Spinal cord (tissue), 10 donors: ENCODE measurements around the gene KBTBD7. TPM values are rescaled to one million over a fixed set of nuclear protein-coding genes. Genes with fewer than 3 reads are reported as not detected.
A peak's percentile ranks its signal among the peaks of the same experiment; 100 is the strongest.

Experiments used
- DNase-seq, 6 donors: peaks; one replicate each; pipeline versions ENCODE4 v3.0.0 to v3.0.0-alpha.2; 2013 to 2015; ENCODE audit warnings: low spot score in 6 of 6, low read depth in 4 of 6
- H3K27ac ChIP-seq: one replicate; pipeline ENCODE4 v1.5.1; 2013; ENCODE audit warnings: low read depth, low read length, control low read depth
- H3K27me3 ChIP-seq: one replicate; pipeline ENCODE4 v1.6.1; 2013; ENCODE audit warnings: low read length; ENCODE audit not compliant: control insufficient read depth, insufficient read depth
- H3K36me3 ChIP-seq: one replicate; pipeline ENCODE4 v1.6.1; 2013; ENCODE audit warnings: low read length; ENCODE audit not compliant: control insufficient read depth, insufficient read depth
- H3K4me1 ChIP-seq: one replicate; pipeline ENCODE4 v1.6.1; 2013; ENCODE audit warnings: low read length; ENCODE audit not compliant: control insufficient read depth, insufficient read depth
- H3K4me3 ChIP-seq: one replicate; pipeline ENCODE4 v1.5.1; 2013; ENCODE audit warnings: low read depth, low read length, control low read depth
- H3K9me3 ChIP-seq: one replicate; pipeline ENCODE4 v1.6.1; 2013; ENCODE audit warnings: low read length; ENCODE audit not compliant: control insufficient read depth, insufficient read depth
- WGBS: methylation state at CpG from one replicate; pipeline ENCODE4 v1.1.5; 2013; ENCODE audit warnings: missing lambda C conversion rate; ENCODE audit not compliant: insufficient coverage; 5-methylcytosine and 5-hydroxymethylcytosine counted together
- polyA plus RNA-seq, 2 donors: library from polyadenylated mRNA; unstranded; fragments of 120-200 nt; gene quantifications; one replicate each; pipeline ENCODE4 v1.2.1, GENCODE V29; 2013; ENCODE audit not compliant: insufficient read length in 2 of 2
- total RNA-seq, 2 donors: library from RNA; depleted of rRNA in 1 of 2; stranded (reverse); fragments of 120-200 nt in 1 of 2; fragments of >200 nt in 1 of 2; gene quantifications; one replicate each; pipeline versions ENCODE4 v1.2.3 to v1.2.4, GENCODE V29; 2013 to 2014
- donor health status: healthy.

Gene KBTBD7
- total and polyA plus RNA-seq, 4 donors = 16.0 to 24.2 (median 19.8) TPM

DNA sequence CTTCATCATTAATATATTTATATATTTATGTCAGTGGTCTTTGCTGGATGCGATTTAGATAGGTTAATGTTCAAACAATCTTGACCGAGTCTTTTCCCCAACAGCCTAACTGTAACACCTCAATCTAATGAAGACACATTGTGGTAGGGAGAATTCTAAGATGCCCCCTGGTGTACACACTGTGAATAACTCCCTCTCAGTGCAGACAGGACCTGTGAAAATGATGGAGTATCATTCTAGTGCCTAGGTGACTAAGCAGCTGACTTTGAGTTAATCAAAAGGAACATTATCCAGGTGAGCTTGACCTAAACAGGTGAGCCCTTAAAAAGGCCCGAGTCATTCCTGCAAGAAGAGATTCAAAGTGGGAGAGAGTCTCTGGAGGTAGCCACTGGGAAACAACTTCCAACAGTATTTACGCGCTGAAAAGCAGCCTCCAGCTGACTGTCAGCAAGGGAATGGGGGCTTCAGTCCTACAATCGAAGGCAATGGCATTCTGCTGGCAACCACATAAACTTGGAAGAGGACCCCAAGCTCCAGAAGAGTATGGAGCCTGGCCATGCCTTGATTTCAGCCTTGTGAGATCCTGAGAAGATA, 28.0 kb upstream of the KBTBD7 start:
- H3K9me3 ChIP-seq = no peaks in the 10 kb centered on the region
- H3K36me3 ChIP-seq = no peaks in the 10 kb centered on the region
- no peak overlapping the region for H3K4me3 ChIP-seq
- WGBS = 81% methylated on average over 4 of the region's 6 CpGs
- H3K27me3 ChIP-seq = no peaks in the 10 kb centered on the region
- H3K4me1 ChIP-seq = no peaks in the 10 kb centered on the region
- DNase-seq = peak; percentile 2 to 68 (median 14)
- no peak overlapping the region for H3K27ac ChIP-seq

DNA sequence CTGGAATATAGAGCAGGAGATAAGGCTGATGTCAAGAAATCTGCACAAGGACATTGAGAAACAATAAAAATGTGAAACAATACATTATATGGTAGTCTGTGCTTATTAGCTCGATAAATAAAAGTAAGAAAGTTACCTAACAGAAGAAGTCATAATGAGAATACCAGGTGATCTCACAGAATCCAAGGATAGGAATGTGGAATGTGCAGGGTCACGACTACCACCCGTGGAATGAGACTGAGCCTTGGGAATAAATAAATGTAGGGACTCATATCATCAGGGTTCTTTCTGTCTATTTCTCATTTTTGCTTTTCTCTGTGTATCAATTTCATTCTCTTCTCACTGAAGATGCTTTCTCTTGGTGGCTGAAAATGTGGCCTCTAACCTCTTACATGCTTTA, 26.0 kb upstream of the KBTBD7 start:
- Histone ChIP-seq H3K27me3 (no peaks in the 10 kb centered on the region), H3K9me3 (no peaks in the 10 kb centered on the region), H3K27ac (no peak overlapping the region), H3K36me3 (no peaks in the 10 kb centered on the region), H3K4me3 (no peak overlapping the region), H3K4me1 (peaks cover 2% of the 10 kb centered on the region)
- WGBS = 60% methylated on average over 2 of the region's 3 CpGs
- no peak for DNase-seq

DNA sequence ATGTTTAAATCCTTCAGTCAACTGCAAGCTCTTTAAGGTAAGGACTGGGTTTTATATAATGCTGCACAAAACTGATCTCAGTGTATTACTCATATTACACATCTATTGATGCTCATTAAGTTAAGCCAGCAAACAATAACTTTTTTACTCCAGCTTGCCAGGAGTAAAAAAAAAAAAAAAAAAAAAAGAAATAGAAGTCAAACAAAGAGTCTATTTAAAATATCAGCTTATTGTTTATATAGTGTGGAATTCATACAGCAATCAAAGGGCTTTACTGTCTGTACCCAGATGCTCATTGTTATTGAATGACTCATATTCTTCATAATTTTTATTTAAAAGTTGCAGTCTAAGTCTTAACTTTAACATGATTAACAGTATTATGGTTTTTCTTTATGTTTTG, 21.8 kb upstream of the KBTBD7 start:
- Histone ChIP-seq H3K36me3 (no peaks in the 10 kb centered on the region), H3K4me1 (peaks cover 2% of the 10 kb centered on the region), H3K4me3 (no peak overlapping the region), H3K9me3 (peaks cover 2% of the 10 kb centered on the region), H3K27me3 (no peaks in the 10 kb centered on the region), H3K27ac (no peak overlapping the region)
- no peak for DNase-seq

DNA sequence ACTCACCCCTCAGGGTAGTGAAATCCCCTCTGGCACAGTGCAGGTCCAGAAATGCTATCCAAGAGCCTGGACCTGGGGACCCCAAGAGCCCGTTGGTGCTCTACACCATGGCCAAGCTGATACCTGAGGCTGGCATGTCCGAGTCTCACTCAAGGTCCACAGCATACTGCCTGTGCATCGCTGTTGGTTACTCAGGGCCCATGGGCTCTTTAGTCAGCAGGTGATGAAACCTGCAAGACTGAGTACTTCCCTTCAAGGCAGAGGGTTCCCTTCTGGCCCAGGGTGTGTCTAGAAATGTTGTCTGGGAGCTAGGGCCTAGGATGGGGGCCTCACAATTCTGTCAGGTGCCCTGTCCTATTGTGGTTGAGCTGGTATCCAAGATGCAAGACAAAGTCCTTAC, 19.6 kb upstream of the KBTBD7 start:
- Histone ChIP-seq H3K4me1 (peaks cover 2% of the 10 kb centered on the region), H3K9me3 (peaks cover 3% of the 10 kb centered on the region), H3K27ac (no peak overlapping the region), H3K4me3 (no peak overlapping the region), H3K36me3 (no peaks in the 10 kb centered on the region), H3K27me3 (no peaks in the 10 kb centered on the region)
- WGBS = 100% methylated on average over 2 of the region's 3 CpGs
- no peak for DNase-seq

GRCh38 chr13:41213316-41213715, 18.9 kb upstream of the KBTBD7 start:
- Histone ChIP-seq H3K4me3 (no peak overlapping the region), H3K36me3 (no peaks in the 10 kb centered on the region), H3K27me3 (no peaks in the 10 kb centered on the region), H3K4me1 (peaks cover 2% of the 10 kb centered on the region), H3K27ac (no peak overlapping the region), H3K9me3 (peaks cover 3% of the 10 kb centered on the region)
- no peak for DNase-seq
- 93% methylated on average over 3 of the region's 3 CpGs for WGBS

DNA sequence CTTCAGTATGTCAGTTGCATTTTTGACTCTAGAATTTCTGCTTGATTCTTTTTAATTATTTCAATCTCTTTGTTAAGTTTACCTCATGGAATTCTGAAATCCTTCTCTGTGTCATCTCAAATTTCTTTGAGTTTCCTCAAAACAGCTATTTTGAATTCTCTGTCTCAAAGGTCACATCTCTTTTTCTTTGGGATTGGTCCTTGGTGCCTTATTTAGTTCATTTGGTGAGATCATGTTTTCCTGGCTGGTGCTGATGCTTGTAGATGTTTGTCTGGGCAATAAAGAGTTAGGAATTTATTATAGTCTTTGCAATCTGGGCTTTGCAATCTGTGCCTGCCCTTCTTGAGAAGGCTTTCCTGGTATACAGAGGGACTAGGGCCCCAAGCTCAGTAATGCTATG, 18.5 kb upstream of the KBTBD7 start:
- Histone ChIP-seq H3K36me3 (no peaks in the 10 kb centered on the region), H3K9me3 (peaks cover 6% of the 10 kb centered on the region)

DNA sequence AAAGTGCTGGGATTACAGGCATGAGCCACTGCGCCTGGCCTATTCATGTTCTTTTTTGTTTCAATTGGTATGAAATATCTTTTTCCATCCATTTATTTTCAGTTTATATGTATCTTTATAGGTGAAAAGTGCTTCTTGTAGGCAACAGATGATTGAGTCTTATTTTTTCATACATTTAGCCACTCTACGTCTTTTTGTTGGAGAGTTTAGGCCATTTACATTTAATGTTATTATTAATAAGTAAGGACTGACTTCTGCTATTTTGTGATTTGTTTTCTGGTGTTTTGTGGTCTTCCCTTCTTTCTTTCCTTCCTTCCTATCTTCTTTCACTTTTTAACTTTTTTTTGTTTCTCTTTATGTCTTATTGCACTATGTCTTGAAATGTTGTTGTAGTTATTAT, 16.7 kb upstream of the KBTBD7 start:
- WGBS = no CpG with 5 or more reads among the region's 2 CpGs
- H3K4me1 ChIP-seq = peaks cover 2% of the 10 kb centered on the region
- no peaks in the 10 kb centered on the region for H3K36me3 ChIP-seq
- peaks cover 6% of the 10 kb centered on the region for H3K9me3 ChIP-seq
- H3K4me3 ChIP-seq = no peak overlapping the region
- no peaks in the 10 kb centered on the region for H3K27me3 ChIP-seq
- H3K27ac ChIP-seq = no peak overlapping the region
- DNase-seq = no peak

More for the DNA sequence above, 18.5 kb upstream of the KBTBD7 start:
- Histone ChIP-seq H3K27me3 (no peaks in the 10 kb centered on the region), H3K4me3 (no peak overlapping the region), H3K27ac (no peak overlapping the region), H3K4me1 (peaks cover 2% of the 10 kb centered on the region)
- no peak for DNase-seq

DNA sequence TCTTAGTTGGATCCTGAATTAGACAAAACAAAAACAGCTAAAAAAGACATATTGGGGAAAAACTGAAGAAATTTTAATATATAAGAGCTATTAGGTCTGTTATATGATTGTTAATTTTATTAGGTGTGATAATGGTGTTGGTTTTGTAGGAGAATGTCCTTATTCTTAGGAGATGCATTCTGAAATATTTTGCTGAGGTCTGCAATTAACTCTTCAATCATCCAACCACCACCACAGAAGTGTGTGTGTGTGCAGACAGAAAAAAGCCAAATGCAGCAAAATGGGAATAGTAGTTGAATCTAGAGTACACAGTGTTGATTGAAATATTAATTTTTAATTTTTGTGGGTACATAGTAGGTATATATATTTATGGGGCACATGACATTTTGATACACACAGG, 12.1 kb upstream of the KBTBD7 start:
- no peak for DNase-seq
- H3K9me3 ChIP-seq = peaks cover 6% of the 10 kb centered on the region
- no peaks in the 10 kb centered on the region for H3K4me1 ChIP-seq
- H3K4me3 ChIP-seq = no peak overlapping the region
- no peaks in the 10 kb centered on the region for H3K36me3 ChIP-seq
- H3K27me3 ChIP-seq = no peaks in the 10 kb centered on the region
- no peak overlapping the region for H3K27ac ChIP-seq

DNA sequence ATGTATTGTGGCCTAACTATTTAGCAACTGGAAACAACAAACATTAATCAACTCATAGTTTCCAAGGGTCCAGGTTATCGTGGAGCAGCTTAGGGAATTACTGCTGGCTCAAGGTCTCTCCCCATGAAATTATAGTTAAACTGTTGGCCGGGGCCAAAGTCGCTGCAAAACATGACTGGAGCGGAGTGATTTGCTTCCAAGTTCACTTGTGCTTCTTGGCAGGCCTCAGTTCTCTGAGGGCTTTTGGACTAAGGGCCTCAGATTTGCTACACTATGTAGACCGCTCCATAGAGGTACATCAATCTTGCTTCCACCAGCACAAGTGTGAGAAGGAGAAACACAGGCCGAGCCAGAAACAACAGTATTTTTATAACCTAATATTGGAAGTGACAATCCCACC, 9.4 kb upstream of the KBTBD7 start:
- Histone ChIP-seq H3K9me3 (peaks cover 3% of the 10 kb centered on the region), H3K4me3 (no peak overlapping the region), H3K27ac (no peak overlapping the region), H3K27me3 (no peaks in the 10 kb centered on the region), H3K36me3 (no peaks in the 10 kb centered on the region), H3K4me1 (no peaks in the 10 kb centered on the region)
- 89% methylated on average over 4 of the region's 6 CpGs for WGBS
- DNase-seq = peak in 1 of 6 donors; percentile 35

DNA sequence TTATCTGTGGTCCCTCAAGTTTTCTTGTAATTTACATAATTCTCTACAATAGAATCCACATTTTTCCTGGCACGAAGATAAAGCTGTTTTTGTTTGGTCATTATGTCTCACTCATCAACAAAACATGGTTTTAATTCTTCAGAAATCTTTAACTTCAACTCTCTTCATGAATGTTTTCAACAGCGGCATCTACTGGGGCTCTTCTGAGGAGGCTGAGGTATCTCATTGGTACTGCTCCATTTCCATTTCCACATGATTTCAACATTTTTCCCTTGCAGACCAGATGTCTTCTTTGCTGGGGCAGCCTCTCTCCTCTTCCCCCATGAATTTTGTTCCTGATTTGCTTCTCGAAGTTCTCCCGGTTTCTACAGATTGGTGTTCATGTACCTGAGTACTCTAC, 5.8 kb upstream of the KBTBD7 start:
- Histone ChIP-seq H3K36me3 (no peaks in the 10 kb centered on the region), H3K27ac (no peak overlapping the region), H3K27me3 (no peaks in the 10 kb centered on the region), H3K9me3 (no peaks in the 10 kb centered on the region), H3K4me1 (no peaks in the 10 kb centered on the region), H3K4me3 (no peak overlapping the region)
- DNase-seq = no peak
- WGBS = 95% methylated on average over 4 of the region's 4 CpGs
